GM19023 (cell line): ENCODE measurements around the gene OR56A1.

Experiments
- ATAC-seq: cut with Tn5 transposase; IDR thresholded peaks from one replicate; pipeline ENCODE4 v1.9.1; 2021; ENCODE audit warnings: mild to moderate bottlenecking, moderate library complexity; ENCODE audit not compliant: unreplicated experiment

OR56A1 gene

DNA sequence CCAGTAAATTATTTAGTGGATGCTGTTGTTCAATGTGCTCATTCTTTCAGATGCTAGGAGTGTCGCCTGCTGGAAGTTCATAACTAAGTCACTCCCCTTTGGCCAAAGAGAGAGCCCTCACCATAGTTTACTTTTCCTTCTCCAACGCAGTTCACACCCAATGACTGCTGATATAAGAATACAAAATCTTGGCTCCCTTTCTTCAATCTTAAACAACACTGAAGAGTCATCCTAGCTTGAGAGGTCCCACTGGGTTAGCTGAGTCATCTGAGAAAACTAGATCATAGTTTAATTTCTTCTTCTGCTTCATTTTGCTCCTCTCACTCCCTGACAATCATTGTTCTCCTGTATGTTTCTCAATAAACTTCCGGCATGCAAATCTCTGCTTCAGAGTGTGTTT is 38.4 kb downstream of the OR56A1 start:
- no peak for ATAC-seq

DNA sequence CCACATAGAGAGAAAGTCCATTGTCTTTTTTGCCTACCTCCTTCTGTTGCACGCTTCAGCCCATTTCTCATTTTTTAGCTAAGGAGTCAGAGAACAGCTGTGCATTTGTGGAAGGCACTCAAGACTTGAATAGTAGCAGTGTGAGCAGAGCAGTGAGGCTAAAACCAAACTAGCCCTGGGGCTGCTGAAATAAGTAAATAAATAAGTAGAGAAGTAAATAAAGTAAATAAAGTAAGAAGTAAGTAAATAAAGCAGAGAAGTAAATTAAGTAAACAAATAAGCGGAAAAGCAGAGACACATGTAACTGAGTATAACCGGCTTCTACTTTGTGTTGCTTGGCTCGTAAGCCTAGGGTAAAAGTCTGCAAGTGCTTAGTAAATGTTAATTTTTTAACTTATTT is 41.4 kb downstream of the OR56A1 start:
- ATAC-seq: no peak

- ATAC-seq: no peak
These were observed 43.7 kb downstream of the OR56A1 start, which contains the start of gene OR52L1 for GRCh38 chr11:5986885-5987284. OR52L1 (minus strand) TSS chr11:5986985; CDS start chr11:5986930, 55 bp downstream.

DNA sequence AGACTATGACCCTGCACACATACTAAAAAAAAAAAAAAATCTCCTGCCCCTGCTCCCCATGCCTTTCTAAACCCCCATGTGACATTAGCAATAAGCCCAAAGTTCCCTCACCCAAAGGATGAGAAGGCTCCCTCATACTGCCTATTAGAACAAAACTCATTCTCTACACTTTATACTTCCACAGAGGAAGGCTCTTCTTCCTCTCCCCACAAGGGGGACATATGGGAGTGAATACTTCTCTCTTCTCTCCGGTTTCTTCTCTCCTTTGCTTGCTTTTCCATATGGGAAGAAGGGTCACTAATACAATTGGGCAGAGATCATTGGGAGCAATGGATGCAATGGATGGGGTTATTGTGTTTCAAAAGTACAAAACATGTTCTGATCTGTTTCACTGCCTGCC is 47.1 kb downstream of the OR56A1 start:
- no peak for ATAC-seq

DNA sequence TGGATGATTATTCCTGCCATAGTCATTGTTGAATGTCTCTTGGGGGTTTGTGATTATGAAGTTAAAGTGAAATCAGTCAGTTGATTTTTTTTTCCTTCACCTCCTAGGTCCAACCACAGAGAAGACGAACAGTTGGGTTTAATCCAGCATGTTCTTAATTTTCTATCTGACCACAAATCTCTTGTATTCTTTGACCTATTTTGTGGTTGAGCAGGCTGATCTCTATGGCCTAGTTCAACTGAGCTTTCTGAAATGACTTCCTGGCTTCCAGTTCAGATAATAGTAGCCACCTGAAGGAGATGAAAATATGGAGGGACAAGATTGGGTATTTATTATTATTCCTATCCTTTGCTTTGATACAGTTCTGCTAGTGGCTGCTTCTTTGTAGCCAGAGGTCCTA is 57.0 kb downstream of the OR56A1 start:
- no peak for ATAC-seq
